Subcutaneous adipose tissue (tissue), 4 donors: ENCODE measurements around the gene FERMT2. TPM values are rescaled to one million over a fixed set of nuclear protein-coding genes. Genes with fewer than 3 reads are reported as not detected.

ENCODE experiments used
- CTCF ChIP-seq: fragments of 450-650 bp; IDR thresholded peaks from one replicate; pipeline ENCODE4 v1.5.1; 2016; ENCODE audit warnings: low read depth, mild to moderate bottlenecking, control low read depth, antibody characterized with exemption, moderate library complexity
- total RNA-seq, 4 donors: library from RNA; depleted of rRNA; stranded (reverse); fragments of >200 nt; gene quantifications; one replicate each; pipeline ENCODE4 v1.1.0, GENCODE V29; 2016

The FERMT2 gene
- total RNA-seq, result 100 to 1,000 TPM; 154 to 252 (median 206) TPM

- TF ChIP-seq CTCF, result no peak
Measured at GRCh38 chr14:52950898-52951680, at the start of gene FERMT2. FERMT2 (minus strand) TSS chr14:52951050; CDS start chr14:52950568, 482 bp downstream.

- TF ChIP-seq CTCF, result no peak
Measured at GRCh38 chr14:52998376-52999015, 47.6 kb upstream of the FERMT2 start.

GRCh38 chr14:52996493-52996892 lies 45.6 kb upstream of the FERMT2 start:
- no peak for TF ChIP-seq CTCF

GRCh38 chr14:52995998-52996397 lies 45.1 kb upstream of the FERMT2 start:
- no peak for TF ChIP-seq CTCF

- no peak for TF ChIP-seq CTCF
Measured at GRCh38 chr14:52992236-52992870, 41.5 kb upstream of the FERMT2 start.

- TF ChIP-seq CTCF, result no peak
Measured at GRCh38 chr14:52988139-52988538, 37.3 kb upstream of the FERMT2 start.

GRCh38 chr14:52987514-52987913 lies 36.7 kb upstream of the FERMT2 start:
- TF ChIP-seq CTCF, result no peak
